Stimulated activated CD4-positive, alpha-beta T cell treated with anti-CD3 and anti-CD28 coated beads, Interleukin-1b, Interleukin-23, amount 100 ng/mL, for 48 hours (primary cell): ENCODE data around the gene CBARP.

Experiments
- DNase-seq: peaks from one replicate; pipeline ENCODE4 v3.0.0-alpha.2; 2020

CBARP gene

GRCh38 chr19:1274852-1275259 lies 37.1 kb upstream of the CBARP start:
- no peak for DNase-seq

DNA sequence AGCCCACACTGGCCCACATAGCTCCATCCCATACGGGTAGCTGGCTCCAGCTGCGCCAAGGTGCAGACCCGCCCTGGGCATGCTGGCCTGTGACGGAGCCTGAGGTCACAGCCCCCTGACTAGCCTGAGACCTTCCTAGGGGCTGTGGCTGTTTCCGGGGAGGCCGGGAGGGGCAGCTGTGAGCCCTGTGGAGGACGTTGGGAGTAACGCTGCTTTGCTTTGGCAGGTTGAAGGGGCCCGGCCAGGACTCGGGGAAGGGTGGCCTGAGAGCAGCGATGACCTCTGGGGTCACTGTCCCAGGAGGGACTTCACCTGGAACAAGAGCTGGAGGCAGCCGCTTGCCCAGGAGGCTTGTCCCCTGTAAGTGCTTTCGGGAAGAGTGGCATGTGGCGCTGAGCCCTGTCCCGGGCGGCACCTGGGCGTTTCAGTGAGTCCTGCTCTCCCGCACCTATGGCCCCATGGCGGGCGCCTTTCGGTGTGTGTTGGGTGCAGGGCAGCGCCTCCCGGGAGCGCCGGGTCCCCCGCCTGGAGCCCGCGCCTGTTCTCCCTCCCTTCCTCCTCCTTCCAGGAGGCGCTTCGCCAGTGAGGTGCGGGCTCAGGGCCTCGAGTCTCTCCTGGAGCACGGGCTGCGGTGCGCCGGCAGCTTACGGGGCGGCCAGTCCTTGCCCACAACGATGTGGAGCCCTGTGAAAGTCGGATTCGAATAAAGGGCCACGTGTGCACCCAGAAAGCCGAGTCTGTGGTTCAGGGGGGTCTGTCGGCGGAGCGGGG lies 36.5 kb upstream of the CBARP start:
- no peak for DNase-seq

GRCh38 chr19:1273263-1274041 lies 35.6 kb upstream of the CBARP start:
- no peak for DNase-seq

- DNase-seq = no peak
Observed at GRCh38 chr19:1272423-1273262, 34.8 kb upstream of the CBARP start.

DNA sequence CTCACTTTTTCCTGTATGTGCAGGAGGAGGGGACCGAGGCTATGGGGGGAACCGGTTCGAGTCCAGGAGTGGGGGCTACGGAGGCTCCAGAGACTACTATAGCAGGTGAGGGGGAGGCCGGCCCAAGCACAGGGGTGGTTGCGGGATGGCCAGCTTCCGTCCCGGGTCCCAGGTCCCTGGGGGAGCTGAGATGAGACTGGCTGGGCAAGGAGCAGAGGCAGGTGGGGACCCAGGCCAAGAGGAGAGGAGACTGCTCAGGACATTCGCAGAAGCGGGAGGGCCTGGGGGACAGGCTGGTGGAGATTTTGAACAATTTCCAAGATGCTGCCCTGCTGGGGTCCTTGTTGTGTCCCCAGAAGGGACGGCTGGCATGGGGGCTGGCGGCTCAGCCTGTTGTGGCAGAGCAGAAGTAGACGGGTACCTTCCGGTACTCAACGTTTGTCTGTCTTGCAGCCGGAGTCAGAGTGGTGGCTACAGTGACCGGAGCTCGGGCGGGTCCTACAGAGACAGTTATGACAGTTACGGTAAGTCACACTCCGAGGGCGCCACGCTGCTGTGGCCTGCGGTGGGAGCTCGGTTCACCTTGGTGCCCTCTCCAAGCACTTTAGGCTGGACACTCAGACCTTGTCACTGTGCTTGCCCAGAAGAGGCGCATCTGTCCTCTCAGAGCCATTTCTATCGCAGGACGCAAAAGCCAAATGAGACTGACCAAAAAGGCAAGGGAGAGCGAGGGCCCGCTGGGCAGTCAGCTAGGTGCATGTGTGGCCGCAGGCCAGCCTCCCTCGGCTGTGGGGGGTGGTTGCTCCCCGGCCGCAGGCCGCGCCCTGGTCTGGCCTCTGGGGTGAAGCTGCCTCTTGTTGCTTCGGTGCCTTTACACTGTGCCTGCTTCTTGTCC lies 34.0 kb upstream of the CBARP start:
- DNase-seq = no peak

- no peak for DNase-seq
Observed at GRCh38 chr19:1270854-1271527, 33.2 kb upstream of the CBARP start.

DNA sequence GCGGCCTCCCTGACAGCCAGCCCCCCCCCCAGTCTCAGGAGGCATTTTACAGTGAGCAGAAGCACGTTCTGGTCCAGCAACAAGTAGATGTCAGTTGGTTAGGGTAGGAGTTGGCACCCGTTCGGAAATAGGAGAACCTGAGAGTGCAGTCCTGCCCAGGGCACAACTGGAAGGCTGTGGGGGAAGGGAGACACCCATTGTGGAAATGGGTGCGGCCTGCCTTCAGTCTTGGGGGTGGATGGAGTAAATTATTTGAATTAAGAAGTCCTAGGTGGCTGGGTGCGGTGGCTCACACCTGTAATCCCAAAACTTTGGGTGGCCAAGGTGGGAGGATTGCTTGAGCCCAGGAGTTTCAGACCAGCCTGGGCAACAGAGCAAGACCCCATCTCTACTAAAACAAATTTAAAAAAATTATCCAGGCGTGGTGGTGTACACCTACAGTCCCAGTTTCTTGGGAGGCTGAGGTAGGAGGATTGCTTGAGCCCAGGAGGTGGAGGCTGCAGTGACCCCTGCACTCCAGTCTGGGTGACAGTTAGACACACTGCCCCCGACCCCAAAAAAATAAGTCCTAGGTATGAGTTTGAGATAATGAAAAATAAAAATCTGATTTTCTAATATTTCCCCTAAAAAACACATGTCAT lies 32.5 kb upstream of the CBARP start:
- no peak for DNase-seq

- peak; percentile 86 for DNase-seq
Observed at GRCh38 chr19:1269478-1270212, 31.8 kb upstream of the CBARP start.

DNA sequence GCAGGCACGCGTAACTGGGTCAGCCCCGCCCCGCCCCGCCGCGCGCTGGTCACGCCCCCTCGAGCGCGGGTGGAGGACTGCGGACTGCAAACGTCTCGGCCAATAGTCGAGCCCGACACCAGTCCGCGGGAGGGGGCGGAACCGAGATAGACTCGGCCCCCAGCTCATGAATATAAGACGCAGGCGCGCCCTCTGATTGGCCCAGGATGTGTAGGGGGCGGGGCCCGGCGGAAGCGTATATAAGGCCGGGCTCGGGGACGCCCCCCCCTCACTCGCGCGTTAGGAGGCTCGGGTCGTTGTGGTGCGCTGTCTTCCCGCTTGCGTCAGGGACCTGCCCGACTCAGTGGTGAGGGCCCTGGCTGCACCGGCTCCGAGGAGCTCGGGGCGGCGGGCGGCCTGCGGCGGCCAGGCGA lies 31.3 kb upstream of the CBARP start, which contains the start of gene CIRBP:
Gene CIRBP (plus strand): TSS at position 268 of the 413 bp plus-strand sequence. CDS start 1,602 bp downstream, outside the sequence.
- DNase-seq = peak; percentile 100

DNA sequence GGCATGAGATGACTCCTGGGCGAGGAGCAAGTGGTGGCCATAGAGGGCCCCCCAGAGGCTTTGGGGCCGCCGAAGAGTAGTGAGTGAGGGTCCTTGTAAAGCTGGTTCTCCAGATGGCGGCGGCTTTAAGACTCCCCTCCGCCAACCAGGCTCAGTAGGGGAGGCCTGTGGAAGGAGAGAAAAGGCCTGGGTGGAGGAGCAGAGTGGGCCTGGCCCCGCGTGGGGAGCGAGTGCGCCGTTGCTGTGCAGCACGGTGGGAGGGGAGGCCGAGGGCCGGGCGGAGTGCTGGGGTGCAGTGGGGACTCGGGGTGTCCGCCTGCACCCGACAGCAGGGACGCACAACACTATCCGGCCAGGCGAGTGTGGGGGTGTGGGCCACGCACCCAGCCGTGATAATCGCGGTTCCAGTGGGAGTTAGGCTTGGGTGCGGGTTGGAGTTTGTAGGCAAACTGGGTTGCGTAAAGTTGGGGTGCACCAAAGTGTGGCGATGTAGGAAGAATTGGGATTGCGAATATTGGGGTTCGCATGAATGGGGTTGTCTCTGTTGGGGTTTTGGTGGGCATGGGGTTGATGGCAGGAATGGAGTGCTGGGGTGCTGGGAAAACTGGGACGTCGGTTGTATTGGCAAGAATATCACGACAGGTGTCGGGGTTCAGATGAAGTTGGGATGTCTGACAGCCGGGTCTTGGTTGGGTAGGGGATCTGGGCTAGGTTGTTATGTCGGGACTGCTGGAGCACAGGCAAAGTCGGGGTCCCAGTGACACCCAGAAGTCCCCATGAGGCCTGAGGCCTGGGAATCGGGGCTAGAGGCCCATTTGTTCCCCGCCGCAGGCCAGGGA lies 30.6 kb upstream of the CBARP start:
- no peak for DNase-seq

DNA sequence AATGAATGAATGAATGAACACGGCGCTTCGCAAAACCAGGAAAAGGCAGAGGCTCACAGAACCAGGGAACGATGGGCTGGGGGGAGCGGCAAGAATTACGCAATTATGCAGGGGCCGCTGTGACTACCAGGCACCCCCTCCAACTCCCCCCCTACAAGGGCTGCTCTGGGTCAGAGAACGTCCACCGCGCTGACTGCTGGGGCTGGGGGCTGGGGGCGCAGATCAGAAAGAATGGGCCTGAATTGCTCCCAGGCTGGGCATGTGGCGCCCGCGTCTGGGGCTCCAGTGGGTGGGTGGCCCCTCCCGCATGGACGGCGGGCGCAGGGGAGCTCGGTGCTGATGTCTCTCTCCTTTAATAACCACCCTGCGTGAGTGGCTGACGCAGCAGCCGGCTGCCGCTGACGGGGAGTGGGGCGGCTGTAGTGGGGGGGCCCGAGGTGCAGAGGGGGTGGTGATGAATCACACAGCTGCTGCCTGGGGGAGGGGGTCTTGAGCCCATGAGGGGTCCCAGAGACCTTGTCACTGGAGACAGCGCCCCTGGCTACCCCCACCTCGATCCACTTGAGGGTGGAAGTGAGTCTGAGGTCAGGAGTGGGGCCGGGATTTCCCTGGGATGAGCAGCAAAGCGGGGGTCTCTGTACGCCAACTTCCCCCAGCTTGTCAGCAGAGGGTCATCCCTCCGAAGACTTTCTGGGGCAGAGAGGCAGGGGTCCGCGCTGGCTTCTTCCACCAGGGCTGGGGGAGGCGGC lies 29.8 kb upstream of the CBARP start:
- DNase-seq = no peak

- DNase-seq = peak; percentile 52
Observed at GRCh38 chr19:1266916-1267476, 29.2 kb upstream of the CBARP start.

- peak; percentile 82 for DNase-seq
Observed at GRCh38 chr19:1266129-1266915, 28.5 kb upstream of the CBARP start.

GRCh38 chr19:1265615-1266128 lies 27.9 kb upstream of the CBARP start:
- peak; percentile 43 for DNase-seq

GRCh38 chr19:1264801-1265614 lies 27.2 kb upstream of the CBARP start:
- DNase-seq = no peak

GRCh38 chr19:1263188-1263587 lies 25.4 kb upstream of the CBARP start:
- no peak for DNase-seq
